BJ (cell line): Measurements from ENCODE around the gene TRPM3. TPM values are rescaled to one million over a fixed set of nuclear protein-coding genes. Genes with fewer than 3 reads are reported as not detected.

Experiments used
- CTCF ChIA-PET: fragments of 350-600 bp; formaldehyde crosslinking; extraction: SDS; loops from one replicate; lab custom pipeline; 2021; ENCODE audit warnings: antibody characterized with exemption, inconsistent platforms; lab: Yijun Ruan, JAX
- POLR2A ChIA-PET: fragments of 300-600 bp; sonication (Branson Sonifier 250); formaldehyde crosslinking; extraction: SDS; loops from one replicate; lab custom pipeline; 2021; ENCODE audit warnings: antibody characterized with exemption; lab: Charles Lee
- DNase-seq: peaks from one replicate; pipeline ENCODE4 v3.0.0-alpha.2; 2011; ENCODE audit warnings: low read depth
- H3K27me3 ChIP-seq: 2 replicates; pipeline ENCODE4 v1.6.0; 2011; ENCODE audit warnings: low read length; ENCODE audit not compliant: control insufficient read depth, insufficient read depth
- H3K36me3 ChIP-seq: 2 replicates; pipeline ENCODE4 v1.5.1; 2011; ENCODE audit warnings: low read length; ENCODE audit not compliant: control insufficient read depth, insufficient read depth
- H3K4me3 ChIP-seq: 2 replicates; pipeline ENCODE4 v1.5.1; 2011; ENCODE audit warnings: low read depth, mild to moderate bottlenecking, control low read depth, low read length
- polyA plus RNA-seq: library from polyadenylated mRNA; depleted of rRNA; stranded (reverse); fragments of >200 nt; gene quantifications from 2 replicates; pipeline ENCODE4 v1.2.3, GENCODE V29; 2011
- TF ChIP-seq, protein P1 (sequence below): IDR thresholded peaks from 2 replicates; pipeline ENCODE4 v1.5.1; 2011; ENCODE audit warnings: low read depth, mild to moderate bottlenecking, control low read depth, inconsistent platforms, low read length, moderate library complexity; ENCODE audit not compliant: insufficient read depth

Gene TRPM3
- polyA plus RNA-seq, 1 experiment = 0.07 TPM

GRCh38 chr9:70883056-70883455, 238.4 kb downstream of the TRPM3 start:
- Histone ChIP-seq H3K4me3 (no peak overlapping the region), H3K27me3 (no peaks in the 10 kb centered on the region), H3K36me3 (no peaks in the 10 kb centered on the region)
- TF ChIP-seq, protein P1, sequence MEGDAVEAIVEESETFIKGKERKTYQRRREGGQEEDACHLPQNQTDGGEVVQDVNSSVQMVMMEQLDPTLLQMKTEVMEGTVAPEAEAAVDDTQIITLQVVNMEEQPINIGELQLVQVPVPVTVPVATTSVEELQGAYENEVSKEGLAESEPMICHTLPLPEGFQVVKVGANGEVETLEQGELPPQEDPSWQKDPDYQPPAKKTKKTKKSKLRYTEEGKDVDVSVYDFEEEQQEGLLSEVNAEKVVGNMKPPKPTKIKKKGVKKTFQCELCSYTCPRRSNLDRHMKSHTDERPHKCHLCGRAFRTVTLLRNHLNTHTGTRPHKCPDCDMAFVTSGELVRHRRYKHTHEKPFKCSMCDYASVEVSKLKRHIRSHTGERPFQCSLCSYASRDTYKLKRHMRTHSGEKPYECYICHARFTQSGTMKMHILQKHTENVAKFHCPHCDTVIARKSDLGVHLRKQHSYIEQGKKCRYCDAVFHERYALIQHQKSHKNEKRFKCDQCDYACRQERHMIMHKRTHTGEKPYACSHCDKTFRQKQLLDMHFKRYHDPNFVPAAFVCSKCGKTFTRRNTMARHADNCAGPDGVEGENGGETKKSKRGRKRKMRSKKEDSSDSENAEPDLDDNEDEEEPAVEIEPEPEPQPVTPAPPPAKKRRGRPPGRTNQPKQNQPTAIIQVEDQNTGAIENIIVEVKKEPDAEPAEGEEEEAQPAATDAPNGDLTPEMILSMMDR = no peak
- ChIA-PET CTCF (interaction anchor here (1.1 kb wide), 1 partner anchor 188 kb away, joined by 3 read pairs; no protein-coding TSS in a partner anchor), POLR2A (no interaction called here)
- DNase-seq = no peak

DNA sequence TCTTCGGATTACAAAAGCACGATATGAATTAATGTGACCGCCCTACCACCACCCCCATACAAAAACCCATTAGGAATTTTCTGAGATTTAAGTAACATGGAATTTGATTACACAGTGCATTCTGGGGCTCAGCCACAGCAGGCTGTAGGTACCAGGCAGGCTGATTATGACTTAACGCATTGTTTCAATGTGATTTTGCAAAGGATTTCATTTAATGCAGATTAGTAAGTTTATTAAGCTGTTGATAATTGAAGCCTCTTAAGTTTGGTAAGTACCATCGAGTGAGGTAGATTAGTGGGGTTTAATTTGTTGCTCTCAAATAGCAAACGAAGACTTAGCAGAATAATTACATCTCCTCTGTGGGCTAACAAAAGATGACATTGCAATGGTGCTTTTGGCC, 240.1 kb downstream of the TRPM3 start:
- ChIA-PET POLR2A (no interaction called here), CTCF (no interaction called here)
- Histone ChIP-seq H3K36me3 (no peaks in the 10 kb centered on the region), H3K27me3 (no peaks in the 10 kb centered on the region), H3K4me3 (no peak overlapping the region)
- DNase-seq = no peak
- TF ChIP-seq, protein P1 = no peak

- Histone ChIP-seq H3K36me3 (no peaks in the 10 kb centered on the region), H3K27me3 (no peaks in the 10 kb centered on the region), H3K4me3 (no peak overlapping the region)
- TF ChIP-seq, protein P1 = no peak
- ChIA-PET POLR2A (no interaction called here), CTCF (interaction anchor here (0.6 to 1.2 kb wide), 2 partner anchors 12 to 114 kb away, joined by 3 read pairs; no protein-coding TSS in a partner anchor)
- no peak for DNase-seq
These were observed 240.9 kb downstream of the TRPM3 start for GRCh38 chr9:70880535-70880934.

- no peak for DNase-seq
- Histone ChIP-seq H3K27me3 (no peaks in the 10 kb centered on the region), H3K4me3 (no peak overlapping the region), H3K36me3 (no peaks in the 10 kb centered on the region)
- CTCF ChIA-PET = interaction anchor here (0.7 kb wide), 1 partner anchor 124 kb away, joined by 3 read pairs; no protein-coding TSS in a partner anchor
- TF ChIP-seq, protein P1 = no peak
- POLR2A ChIA-PET = no interaction called here
These were observed 242.8 kb downstream of the TRPM3 start for GRCh38 chr9:70878576-70878975.

- POLR2A ChIA-PET = no interaction called here
- no peak for DNase-seq
These were observed 247.0 kb downstream of the TRPM3 start for GRCh38 chr9:70874451-70874850.

More at GRCh38 chr9:70874451-70874850, 247.0 kb downstream of the TRPM3 start:
- TF ChIP-seq, protein P1 = no peak
- H3K36me3 ChIP-seq = no peaks in the 10 kb centered on the region
- no peak overlapping the region for H3K4me3 ChIP-seq
- no peaks in the 10 kb centered on the region for H3K27me3 ChIP-seq
- CTCF ChIA-PET = no interaction called here
